ENCODE measurements around the gene PKP3.
"Not testable (repeated sequence)": the region's sequence is repeated elsewhere in the genome, so short reads cannot be mapped to it uniquely, and the experiment has no call there.

Gene PKP3

GRCh38 chr11:394034-394857 lies at the start of gene PKP3:
Gene PKP3 (plus strand): TSS chr11:394209. CDS start chr11:394293, 84 bp downstream.
- no peak for DNase-seq

- DNase-seq = no peak
Measured at GRCh38 chr11:344836-345578, 49.0 kb upstream of the PKP3 start.

GRCh38 chr11:346529-346928 lies 47.5 kb upstream of the PKP3 start:
- no peak for DNase-seq

- not testable (repeated sequence) for DNase-seq
Measured at GRCh38 chr11:349270-349954, 44.6 kb upstream of the PKP3 start.

- DNase-seq = not testable (repeated sequence)
Measured at GRCh38 chr11:350033-350722, 43.8 kb upstream of the PKP3 start.

- no peak for DNase-seq
Measured at GRCh38 chr11:350723-351255, 43.2 kb upstream of the PKP3 start.

GRCh38 chr11:351411-351810 lies 42.6 kb upstream of the PKP3 start:
- no peak for DNase-seq

- no peak for DNase-seq
Measured at GRCh38 chr11:352456-353031, 41.5 kb upstream of the PKP3 start.

GRCh38 chr11:353179-353873 lies 40.7 kb upstream of the PKP3 start:
- no peak for DNase-seq

- DNase-seq = peak; percentile 91
Measured at GRCh38 chr11:355581-356458, 38.2 kb upstream of the PKP3 start.

GRCh38 chr11:356610-357009 lies 37.4 kb upstream of the PKP3 start:
- DNase-seq = no peak

GRCh38 chr11:357582-357981 lies 36.4 kb upstream of the PKP3 start:
- DNase-seq = no peak

GRCh38 chr11:358129-358800 lies 35.7 kb upstream of the PKP3 start:
- no peak for DNase-seq

GRCh38 chr11:359181-359714 lies 34.8 kb upstream of the PKP3 start:
- DNase-seq = no peak

GRCh38 chr11:360326-361280 lies 33.4 kb upstream of the PKP3 start:
- no peak for DNase-seq

- no peak for DNase-seq
Measured at GRCh38 chr11:362642-363442, 31.2 kb upstream of the PKP3 start.

- DNase-seq = not testable (repeated sequence)
Measured at GRCh38 chr11:363443-363805, 30.6 kb upstream of the PKP3 start.
